ENCODE results near the gene EP400. TPM values are rescaled to one million over a fixed set of nuclear protein-coding genes. Genes with fewer than 3 reads are reported as not detected.

EP400 gene
- total RNA-seq, 1 donor from 2014 or later, result 66.5 TPM

DNA sequence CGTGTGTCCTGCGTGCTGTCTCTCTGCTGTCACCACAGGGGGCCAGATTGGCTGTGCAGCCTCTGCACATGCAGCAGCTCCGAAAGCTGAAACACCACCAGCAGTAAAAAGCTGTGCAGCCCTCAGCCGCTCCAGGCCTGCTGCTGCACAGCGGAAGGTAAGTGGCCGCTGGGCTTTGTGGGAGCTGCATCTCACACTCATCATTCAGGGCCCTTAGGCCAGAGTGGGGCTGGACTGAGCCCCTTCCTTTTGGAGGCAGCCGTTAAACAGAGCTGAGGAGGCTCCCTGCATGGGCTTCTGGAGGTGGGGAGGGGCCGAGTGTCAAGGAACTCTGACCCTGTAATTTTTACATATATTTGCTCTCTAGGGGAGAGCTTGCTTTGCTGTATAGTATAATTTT, 177.3 kb downstream of the EP400 start:
- Mint-ChIP-seq H3K27me3 (no peaks in the 10 kb centered on the region), H3K9me3 (peaks cover 6% of the 10 kb centered on the region), H3K36me3 (ENCODE audit: low read depth) (peaks cover 34% of the 10 kb centered on the region), H3K4me3 (no peak overlapping the region), H3K4me1 (no peaks in the 10 kb centered on the region), H3K27ac (no peak overlapping the region)
- no peak for DNase-seq
- intact Hi-C loops (cut with micrococcal nuclease), result no loop called here

DNA sequence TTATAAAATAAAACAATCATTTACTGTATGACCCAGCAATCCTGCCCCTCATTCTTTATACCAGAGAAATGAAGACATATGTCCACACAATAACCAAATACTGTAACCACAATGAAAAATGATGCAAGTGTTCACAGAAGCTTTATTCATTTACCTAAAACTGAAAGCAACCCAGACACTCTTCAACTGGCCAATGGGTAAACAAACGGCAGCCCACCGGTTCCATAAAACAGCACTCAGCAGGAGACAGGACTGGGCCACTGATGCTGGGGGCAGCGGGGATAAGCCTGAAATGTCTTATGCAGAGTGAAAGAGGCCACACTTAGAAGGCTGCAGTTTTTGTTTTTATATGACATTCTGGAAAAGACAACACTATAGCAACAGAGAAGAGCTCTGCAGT, 179.3 kb downstream of the EP400 start:
- Mint-ChIP-seq H3K27me3 (no peaks in the 10 kb centered on the region), H3K27ac (no peak overlapping the region), H3K4me1 (no peaks in the 10 kb centered on the region), H3K4me3 (no peak overlapping the region), H3K36me3 (ENCODE audit: low read depth) (peaks cover 32% of the 10 kb centered on the region), H3K9me3 (peaks cover 6% of the 10 kb centered on the region)
- DNase-seq, result no peak
- intact Hi-C loops (cut with micrococcal nuclease), result no loop called here

DNA sequence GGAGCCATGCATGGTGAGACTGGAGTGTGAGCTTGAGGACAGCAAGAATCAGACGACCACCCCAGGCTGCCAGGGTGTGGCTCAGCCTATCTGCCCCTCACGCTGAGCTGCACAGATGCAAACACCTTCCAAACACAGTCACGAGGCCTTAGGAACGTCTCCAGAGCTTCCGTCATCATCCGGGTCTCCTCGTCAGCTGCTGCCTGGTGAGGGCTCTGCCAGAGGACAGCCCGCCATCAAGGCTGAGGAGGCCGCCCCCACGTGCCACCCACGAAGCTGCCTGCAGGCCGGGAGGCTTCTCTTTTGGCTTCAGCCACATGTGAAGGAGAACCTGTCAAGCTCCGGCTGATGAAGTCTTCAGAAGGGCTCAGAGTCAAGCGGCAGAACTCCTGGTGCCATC, 180.9 kb downstream of the EP400 start:
- Mint-ChIP-seq H3K27me3 (no peaks in the 10 kb centered on the region), H3K27ac (no peak overlapping the region), H3K9me3 (peaks cover 6% of the 10 kb centered on the region), H3K4me1 (no peaks in the 10 kb centered on the region), H3K4me3 (no peak overlapping the region), H3K36me3 (ENCODE audit: low read depth) (peaks cover 24% of the 10 kb centered on the region)
- no peak for DNase-seq
- intact Hi-C loops (cut with micrococcal nuclease), result no loop called here

Other genes starting within 250 kb of the EP400 start
- 69.0 and 74.4 TPM in 2 replicates for gene SFSWAP, start 238.9 kb upstream of the EP400 start, total RNA-seq
- 0.52 and 0.89 TPM in 2 replicates for gene MMP17, start 121.5 kb upstream of the EP400 start, total RNA-seq
- gene ULK1, start 55.3 kb upstream of the EP400 start, total RNA-seq, result 25.3 and 25.7 TPM in 2 replicates
- gene PUS1, start 20.7 kb upstream of the EP400 start, total RNA-seq, result 91.6 and 97.0 TPM in 2 replicates
- 51.7 and 55.5 TPM in 2 replicates for gene DDX51, start 194.4 kb downstream of the EP400 start, total RNA-seq
- gene NOC4L, start 194.5 kb downstream of the EP400 start, total RNA-seq, result 49.6 and 53.3 TPM in 2 replicates

Measured in activated CD4-positive, alpha-beta T cell treated with anti-CD3 and anti-CD28 coated beads, Interleukin-2, amount 10 ng/mL, durations not matched to agents 24 days and 14 days (primary cell).